SHP77 treated with DMSO at 0.1 percent for 48 hours (cell line): ENCODE measurements around the gene HES6.

Experiments used
- DNase-seq: peaks from one replicate; lab custom pipeline; 2025; lab: John Stamatoyannopoulos, UW

The HES6 gene

GRCh38 chr2:238254095-238254723 lies 14.4 kb upstream of the HES6 start:
- DNase-seq = no peak

GRCh38 chr2:238252766-238253630 lies 13.2 kb upstream of the HES6 start:
- no peak for DNase-seq

GRCh38 chr2:238251986-238252385 lies 12.1 kb upstream of the HES6 start:
- DNase-seq = no peak

- no peak for DNase-seq
Measured at GRCh38 chr2:238251331-238251730, 11.5 kb upstream of the HES6 start.

GRCh38 chr2:238250896-238251295 lies 11.1 kb upstream of the HES6 start:
- no peak for DNase-seq

GRCh38 chr2:238247841-238248453 lies 8.1 kb upstream of the HES6 start:
- DNase-seq = no peak

- DNase-seq = no peak
Measured at GRCh38 chr2:238247002-238247822, 7.4 kb upstream of the HES6 start.

- DNase-seq = no peak
Measured at GRCh38 chr2:238244151-238244550, 4.3 kb upstream of the HES6 start.

GRCh38 chr2:238243496-238244076 lies 3.7 kb upstream of the HES6 start:
- peak; percentile 46 for DNase-seq

GRCh38 chr2:238242731-238243495 lies 3.1 kb upstream of the HES6 start:
- peak; percentile 89 for DNase-seq

GRCh38 chr2:238241970-238242369 lies 2.1 kb upstream of the HES6 start:
- DNase-seq = no peak

- peak; percentile 82 for DNase-seq
Measured at GRCh38 chr2:238240757-238241711, 1.2 kb upstream of the HES6 start.

- DNase-seq = no peak
Measured at GRCh38 chr2:238239543-238239862, 335 bp downstream of the HES6 start.

GRCh38 chr2:238238766-238239542 lies 884 bp downstream of the HES6 start:
- no peak for DNase-seq

- DNase-seq = no peak
Measured at GRCh38 chr2:238238311-238238765, 1.5 kb downstream of the HES6 start.

GRCh38 chr2:238237431-238238135 lies 2.3 kb downstream of the HES6 start:
- no peak for DNase-seq

- DNase-seq = no peak
Measured at GRCh38 chr2:238236571-238236970, 3.3 kb downstream of the HES6 start.

GRCh38 chr2:238235856-238236255 lies 4.0 kb downstream of the HES6 start:
- no peak for DNase-seq
